Measurements from ENCODE around the gene COG4. TPM values are rescaled to one million over a fixed set of nuclear protein-coding genes. Genes with fewer than 3 reads are reported as not detected.

The COG4 gene
- polyA plus RNA-seq, 3 donors: 37.6 to 40.6 (median 40.1) TPM

DNA sequence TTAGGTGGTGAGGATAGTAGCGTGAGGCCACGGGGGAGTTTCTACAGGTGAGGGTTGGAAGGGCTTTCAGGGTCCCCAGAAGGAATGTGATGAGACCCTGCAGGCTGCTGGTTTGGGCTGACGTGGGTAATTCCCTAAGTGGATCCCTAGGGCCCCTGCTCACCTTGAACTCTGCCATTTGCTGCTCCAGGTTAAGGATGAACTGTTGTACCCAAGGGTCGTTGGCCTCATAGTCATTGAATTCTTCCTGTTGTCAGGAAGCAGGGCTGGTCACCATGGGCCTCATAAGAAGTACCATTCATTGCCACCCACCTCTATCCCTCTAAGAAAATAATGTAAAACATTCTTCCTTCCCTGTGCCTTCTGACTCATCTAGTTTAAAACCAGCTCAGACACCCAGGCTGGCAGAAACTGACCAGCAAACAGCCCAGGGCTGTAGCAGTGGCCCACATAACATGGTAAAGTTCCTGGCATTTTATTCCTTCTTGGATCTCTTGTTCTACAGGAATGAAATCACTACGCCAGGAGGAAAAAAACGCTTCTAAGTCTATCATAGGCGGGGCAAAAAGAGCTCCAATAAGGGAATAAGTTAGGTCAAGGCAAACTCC lies 41.3 kb downstream of the COG4 start:
- Mint-ChIP-seq H3K27ac (peak overlapping the region in 2 of 7 donors; percentile 74 to 78), H3K27me3 (ENCODE audit: low read depth in 3 of 3) (no peaks in the 10 kb centered on the region), H3K36me3 (peaks cover 58 to 91% of the 10 kb centered on the region in 2 donors), H3K9me3 (no peaks in the 10 kb centered on the region), H3K4me3 (no peak overlapping the region), H3K4me1 (peaks cover 5% of the 10 kb centered on the region)
- no peak overlapping the region for H2AFZ ChIP-seq (ENCODE audit: insufficient read depth, low read depth, low read length, poor library complexity, severe bottlenecking)
- H3K36me3 ChIP-seq (replicated peaks in 1 of 2; ENCODE audit: control insufficient read depth in 1 of 2, insufficient read depth in 2 of 2, low read length in 2 of 2): peaks cover 80 to 95% of the 10 kb centered on the region in 2 donors
- TF ChIP-seq CTCF (IDR thresholded peaks at IDR 0.05): no peak
- 91% methylated on average over 5 of the region's 7 CpGs for WGBS (ENCODE audit: insufficient coverage)
- no peaks in the 10 kb centered on the region for H3K79me2 ChIP-seq (ENCODE audit: insufficient read depth, low read length)
- no peaks in the 10 kb centered on the region for H3K9me3 ChIP-seq (replicated peaks in 1 of 2; ENCODE audit: control insufficient read depth in 1 of 2, insufficient read depth in 1 of 2, low read length in 2 of 2)
- no peak overlapping the region for H3K9ac ChIP-seq (ENCODE audit: insufficient read depth, low read length, poor library complexity, severe bottlenecking)
- H3K4me1 ChIP-seq (ENCODE audit: control insufficient read depth in 1 of 2, insufficient read depth in 2 of 2, low read length in 2 of 2): no peaks in the 10 kb centered on the region
- DNase-seq: no peak
- no peak overlapping the region for H3K4me2 ChIP-seq (replicated peaks; ENCODE audit: extremely low read depth, low read length, poor library complexity, severe bottlenecking)
- intact Hi-C loops (cut with micrococcal nuclease): no loop called here
- H3K27ac ChIP-seq (ENCODE audit: low read depth in 1 of 2, low read length in 2 of 2): no peak overlapping the region
- H3K27me3 ChIP-seq (ENCODE audit: control insufficient read depth in 2 of 2, insufficient read depth in 2 of 2, low read length in 2 of 2): no peaks in the 10 kb centered on the region
- no peak overlapping the region for H3K4me3 ChIP-seq (replicated peaks in 1 of 3; ENCODE audit: low read depth in 2 of 3, low read length in 3 of 3)
- no peaks in the 10 kb centered on the region for H4K20me1 ChIP-seq (ENCODE audit: insufficient read depth, low read length)

- Histone ChIP-seq H3K27ac (ENCODE audit: low read depth in 1 of 2, low read length in 2 of 2) (no peak overlapping the region), H3K79me2 (ENCODE audit: insufficient read depth, low read length) (no peaks in the 10 kb centered on the region), H3K4me1 (ENCODE audit: control insufficient read depth in 1 of 2, insufficient read depth in 2 of 2, low read length in 2 of 2) (no peaks in the 10 kb centered on the region), H3K9me3 (replicated peaks in 1 of 2; ENCODE audit: control insufficient read depth in 1 of 2, insufficient read depth in 1 of 2, low read length in 2 of 2) (no peaks in the 10 kb centered on the region), H3K9ac (ENCODE audit: insufficient read depth, low read length, poor library complexity, severe bottlenecking) (no peak overlapping the region), H3K4me2 (replicated peaks; ENCODE audit: extremely low read depth, low read length, poor library complexity, severe bottlenecking) (no peak overlapping the region), H3K27me3 (ENCODE audit: control insufficient read depth in 2 of 2, insufficient read depth in 2 of 2, low read length in 2 of 2) (no peaks in the 10 kb centered on the region), H3K36me3 (replicated peaks in 1 of 2; ENCODE audit: control insufficient read depth in 1 of 2, insufficient read depth in 2 of 2, low read length in 2 of 2) (peaks cover 70 to 89% of the 10 kb centered on the region in 2 donors), H3K4me3 (replicated peaks in 1 of 3; ENCODE audit: low read depth in 2 of 3, low read length in 3 of 3) (no peak overlapping the region), H2AFZ (ENCODE audit: insufficient read depth, low read depth, low read length, poor library complexity, severe bottlenecking) (no peak overlapping the region), H4K20me1 (ENCODE audit: insufficient read depth, low read length) (no peaks in the 10 kb centered on the region)
- intact Hi-C loops (cut with micrococcal nuclease): no loop called here
- no peak for DNase-seq
- whole genome bisulfite sequencing (ENCODE audit: insufficient coverage): 99% methylated on average over 13 of the region's 17 CpGs
- Mint-ChIP-seq H3K27me3 (ENCODE audit: low read depth in 3 of 3) (no peaks in the 10 kb centered on the region), H3K4me3 (no peak overlapping the region), H3K27ac (peak overlapping the region in 3 of 7 donors; percentile 33 to 61 (median 40)), H3K36me3 (peaks cover 59 to 88% of the 10 kb centered on the region in 2 donors), H3K4me1 (peaks cover 10% of the 10 kb centered on the region), H3K9me3 (no peaks in the 10 kb centered on the region)
- no peak for TF ChIP-seq CTCF (IDR thresholded peaks at IDR 0.05)
Observed at GRCh38 chr16:70480127-70481105, 42.9 kb downstream of the COG4 start.
